ENCODE results near the gene ALDH1A3. TPM values are rescaled to one million over a fixed set of nuclear protein-coding genes. Genes with fewer than 3 reads are reported as not detected.

Gene ALDH1A3
- total RNA-seq, 1 donor from 2014 or later, result 79.9 TPM

- TF ChIP-seq, protein P1, sequence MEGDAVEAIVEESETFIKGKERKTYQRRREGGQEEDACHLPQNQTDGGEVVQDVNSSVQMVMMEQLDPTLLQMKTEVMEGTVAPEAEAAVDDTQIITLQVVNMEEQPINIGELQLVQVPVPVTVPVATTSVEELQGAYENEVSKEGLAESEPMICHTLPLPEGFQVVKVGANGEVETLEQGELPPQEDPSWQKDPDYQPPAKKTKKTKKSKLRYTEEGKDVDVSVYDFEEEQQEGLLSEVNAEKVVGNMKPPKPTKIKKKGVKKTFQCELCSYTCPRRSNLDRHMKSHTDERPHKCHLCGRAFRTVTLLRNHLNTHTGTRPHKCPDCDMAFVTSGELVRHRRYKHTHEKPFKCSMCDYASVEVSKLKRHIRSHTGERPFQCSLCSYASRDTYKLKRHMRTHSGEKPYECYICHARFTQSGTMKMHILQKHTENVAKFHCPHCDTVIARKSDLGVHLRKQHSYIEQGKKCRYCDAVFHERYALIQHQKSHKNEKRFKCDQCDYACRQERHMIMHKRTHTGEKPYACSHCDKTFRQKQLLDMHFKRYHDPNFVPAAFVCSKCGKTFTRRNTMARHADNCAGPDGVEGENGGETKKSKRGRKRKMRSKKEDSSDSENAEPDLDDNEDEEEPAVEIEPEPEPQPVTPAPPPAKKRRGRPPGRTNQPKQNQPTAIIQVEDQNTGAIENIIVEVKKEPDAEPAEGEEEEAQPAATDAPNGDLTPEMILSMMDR (conservative IDR thresholded peaks at IDR 0.05; ENCODE audit: low read depth, low read length), result no peak
- peak within 1 kb of the TSS; percentile 77 for H3K4me3 ChIP-seq (ENCODE audit: low read depth, low read length)
- no peak for DNase-seq (ENCODE audit: low read depth)
These were observed 39.3 kb downstream of the ALDH1A3 start, which contains the start of gene LRRK1 for GRCh38 chr15:100918690-100919480. Gene LRRK1, plus strand, starts transcription at chr15:100919357. Its CDS starts 5,276 bp downstream, at chr15:100924633.

GRCh38 chr15:100919481-100920405, 40.1 kb downstream of the ALDH1A3 start:
- peak overlapping the region; percentile 77 for H3K4me3 ChIP-seq (ENCODE audit: low read depth, low read length)
- TF ChIP-seq, protein P1 (conservative IDR thresholded peaks at IDR 0.05; ENCODE audit: low read depth, low read length), result no peak
- DNase-seq (ENCODE audit: low read depth), result no peak

GRCh38 chr15:100920516-100921135, 41.0 kb downstream of the ALDH1A3 start:
- no peak overlapping the region for H3K4me3 ChIP-seq (ENCODE audit: low read depth, low read length)
- TF ChIP-seq, protein P1 (conservative IDR thresholded peaks at IDR 0.05; ENCODE audit: low read depth, low read length), result no peak
- no peak for DNase-seq (ENCODE audit: low read depth)

- TF ChIP-seq, protein P1 (conservative IDR thresholded peaks at IDR 0.05; ENCODE audit: low read depth, low read length), result no peak
- DNase-seq (ENCODE audit: low read depth), result no peak
- no peak overlapping the region for H3K4me3 ChIP-seq (ENCODE audit: low read depth, low read length)
These were observed 42.8 kb downstream of the ALDH1A3 start for GRCh38 chr15:100922192-100923040.

GRCh38 chr15:100923076-100923475, 43.4 kb downstream of the ALDH1A3 start:
- no peak overlapping the region for H3K4me3 ChIP-seq (ENCODE audit: low read depth, low read length)
- TF ChIP-seq, protein P1 (conservative IDR thresholded peaks at IDR 0.05; ENCODE audit: low read depth, low read length), result no peak
- no peak for DNase-seq (ENCODE audit: low read depth)

GRCh38 chr15:100923902-100924301, 44.3 kb downstream of the ALDH1A3 start:
- no peak for DNase-seq (ENCODE audit: low read depth)
- TF ChIP-seq, protein P1 (conservative IDR thresholded peaks at IDR 0.05; ENCODE audit: low read depth, low read length), result no peak

More at GRCh38 chr15:100923902-100924301, 44.3 kb downstream of the ALDH1A3 start:
- no peak overlapping the region for H3K4me3 ChIP-seq (ENCODE audit: low read depth, low read length)
